HG03103 (cell line): ENCODE data around the gene MT1B.
"Not testable (repeated sequence)": the region's sequence is repeated elsewhere in the genome, so short reads cannot be mapped to it uniquely, and the experiment has no call there.

Source experiments
- ATAC-seq: cut with Tn5 transposase; IDR thresholded peaks from one replicate; pipeline ENCODE4 v1.9.1; 2021; ENCODE audit warnings: low read depth; ENCODE audit not compliant: unreplicated experiment

MT1B gene

GRCh38 chr16:56665286-56666261 lies 13.9 kb downstream of the MT1B start:
- ATAC-seq, result not testable (repeated sequence)

GRCh38 chr16:56667581-56668571 lies 16.2 kb downstream of the MT1B start, which contains the start of gene MT1G:
Gene MT1G, minus strand, starts transcription at chr16:56668065. Its CDS starts 72 bp downstream, at chr16:56667993.
- ATAC-seq, result no peak

- no peak for ATAC-seq
Measured at GRCh38 chr16:56669005-56669839, 17.5 kb downstream of the MT1B start, which contains the start of gene MT1H. Gene MT1H, plus strand, starts transcription at chr16:56669814. Its CDS starts 71 bp downstream, at chr16:56669885.

- no peak for ATAC-seq
Measured at GRCh38 chr16:56669840-56670619, 18.3 kb downstream of the MT1B start.

DNA sequence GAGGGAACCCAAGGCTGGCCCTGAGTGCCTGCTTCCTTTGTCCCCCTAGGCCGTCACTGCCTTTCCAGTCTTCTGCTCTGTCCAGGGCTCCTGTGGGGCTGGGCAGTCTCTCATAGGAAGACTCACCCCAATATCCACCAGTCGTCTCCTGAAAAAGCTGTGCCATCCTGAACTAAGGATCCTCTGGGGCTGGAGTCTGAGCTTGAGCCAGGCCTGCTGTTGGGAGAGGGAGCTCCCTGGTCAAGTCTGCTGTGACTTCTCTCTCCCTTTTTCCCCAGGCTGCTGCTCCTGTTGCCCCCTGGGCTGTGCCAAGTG lies 18.9 kb downstream of the MT1B start:
- ATAC-seq, result no peak

DNA sequence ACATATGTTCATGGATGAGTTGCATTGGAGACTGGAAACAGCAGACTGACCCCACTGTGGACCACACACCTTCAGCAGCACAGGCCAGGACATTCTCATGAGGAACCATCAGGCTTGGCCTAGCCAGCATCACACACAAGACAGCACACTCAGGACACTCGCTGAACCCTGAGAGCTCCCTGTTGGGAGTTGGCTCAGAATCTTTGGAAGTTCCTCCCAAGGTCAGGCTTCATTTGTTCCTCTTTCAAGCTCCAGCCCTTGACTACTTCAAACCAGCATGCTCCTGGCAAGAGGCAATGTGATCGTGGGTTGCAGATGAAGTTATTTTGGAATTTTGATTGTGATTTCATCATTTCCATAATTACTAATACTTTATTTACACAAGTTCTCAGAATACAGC lies 20.0 kb downstream of the MT1B start:
- ATAC-seq, result not testable (repeated sequence)

DNA sequence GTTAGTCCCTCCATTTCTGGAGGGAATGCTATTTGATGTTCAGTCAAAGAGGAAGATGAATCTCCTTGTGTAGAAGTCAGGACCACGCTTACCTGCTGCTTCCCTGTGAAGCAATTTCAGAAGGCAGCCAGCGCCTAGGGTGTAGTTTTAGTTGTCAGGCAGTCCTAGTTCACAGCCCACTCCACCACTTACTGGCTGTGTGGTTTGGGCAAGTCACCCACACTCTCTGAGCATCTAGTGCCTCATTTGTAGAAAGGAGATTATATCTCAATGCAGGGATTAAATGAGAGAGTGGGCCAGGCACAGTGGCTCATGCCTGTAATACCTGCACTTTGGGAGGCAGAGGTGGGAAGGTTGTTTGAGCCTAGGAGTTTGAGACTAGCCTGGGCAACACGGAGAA lies 20.5 kb downstream of the MT1B start:
- not testable (repeated sequence) for ATAC-seq

GRCh38 chr16:56672761-56673536 lies 21.3 kb downstream of the MT1B start:
- no peak for ATAC-seq

- ATAC-seq, result no peak
Measured at GRCh38 chr16:56673921-56674320, 22.2 kb downstream of the MT1B start.

DNA sequence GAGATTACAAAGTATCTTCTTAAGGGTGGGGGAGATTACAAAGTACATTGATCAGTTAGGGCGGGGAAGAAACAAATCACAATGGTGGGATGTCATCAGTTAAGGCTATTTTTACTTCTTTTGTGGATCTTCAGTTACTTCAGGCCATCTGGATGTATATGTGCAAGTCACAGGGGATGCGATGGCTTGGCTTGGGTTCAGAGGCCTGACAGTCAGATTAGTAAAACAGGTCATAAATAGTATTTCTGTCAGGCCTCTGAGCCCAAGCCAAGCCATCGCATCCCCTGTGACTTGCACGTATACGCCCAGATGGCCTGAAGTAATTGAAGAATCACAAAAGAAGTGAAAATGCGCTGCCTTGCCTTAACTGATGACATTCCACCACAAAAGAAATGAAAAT lies 22.9 kb downstream of the MT1B start:
- not testable (repeated sequence) for ATAC-seq

GRCh38 chr16:56675685-56676210 lies 24.1 kb downstream of the MT1B start:
- no peak for ATAC-seq

DNA sequence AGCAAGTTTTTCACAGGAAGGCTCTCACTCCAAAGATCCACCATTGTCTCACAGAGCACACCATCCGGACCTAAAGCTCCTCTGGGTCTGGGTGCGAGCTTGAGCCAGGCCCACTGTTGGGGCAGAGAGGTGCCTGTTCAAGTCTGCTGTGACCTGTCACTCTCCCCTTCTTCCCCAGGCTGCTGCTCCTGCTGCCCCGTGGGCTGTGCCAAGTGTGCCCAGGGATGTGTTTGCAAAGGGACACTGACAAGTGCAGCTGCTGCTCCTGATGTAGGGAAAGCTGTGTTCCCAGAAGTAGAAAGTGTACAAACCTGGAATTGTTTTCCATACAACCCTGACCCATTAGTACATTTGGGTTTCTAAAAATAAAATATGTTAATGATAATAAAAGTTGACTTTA lies 25.8 kb downstream of the MT1B start:
- ATAC-seq, result no peak

DNA sequence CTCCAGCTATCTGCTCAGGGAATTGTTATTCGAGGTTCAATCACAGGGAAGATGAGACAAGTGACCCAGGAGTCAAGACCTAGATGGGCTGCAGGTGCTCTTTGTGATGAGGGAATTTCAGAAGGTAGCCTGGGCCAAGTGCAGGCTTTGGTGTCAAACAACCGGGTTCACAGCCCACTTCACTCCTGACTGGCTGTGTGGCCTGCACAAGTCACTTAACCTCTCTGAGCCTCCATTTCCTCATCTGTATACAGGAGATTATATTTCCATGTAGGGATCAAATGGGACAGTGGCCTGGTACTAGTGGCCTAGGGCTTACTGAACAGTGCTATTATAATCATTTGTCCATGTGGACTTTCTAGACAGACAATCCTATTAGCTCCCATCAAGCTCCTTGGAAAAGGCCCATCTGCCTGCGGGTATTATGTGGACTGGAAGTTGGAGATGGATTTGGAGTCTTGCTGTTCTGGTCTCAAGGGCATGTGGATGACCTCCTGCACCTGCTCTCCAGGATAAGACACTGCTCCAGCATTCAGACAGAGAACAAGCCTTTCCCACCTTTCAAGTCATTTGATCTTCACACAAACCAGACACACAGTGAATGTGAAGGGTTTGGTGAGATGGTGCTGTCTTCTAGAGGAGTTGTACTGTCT lies 27.5 kb downstream of the MT1B start:
- no peak for ATAC-seq

GRCh38 chr16:56679818-56680217 lies 28.1 kb downstream of the MT1B start:
- no peak for ATAC-seq

DNA sequence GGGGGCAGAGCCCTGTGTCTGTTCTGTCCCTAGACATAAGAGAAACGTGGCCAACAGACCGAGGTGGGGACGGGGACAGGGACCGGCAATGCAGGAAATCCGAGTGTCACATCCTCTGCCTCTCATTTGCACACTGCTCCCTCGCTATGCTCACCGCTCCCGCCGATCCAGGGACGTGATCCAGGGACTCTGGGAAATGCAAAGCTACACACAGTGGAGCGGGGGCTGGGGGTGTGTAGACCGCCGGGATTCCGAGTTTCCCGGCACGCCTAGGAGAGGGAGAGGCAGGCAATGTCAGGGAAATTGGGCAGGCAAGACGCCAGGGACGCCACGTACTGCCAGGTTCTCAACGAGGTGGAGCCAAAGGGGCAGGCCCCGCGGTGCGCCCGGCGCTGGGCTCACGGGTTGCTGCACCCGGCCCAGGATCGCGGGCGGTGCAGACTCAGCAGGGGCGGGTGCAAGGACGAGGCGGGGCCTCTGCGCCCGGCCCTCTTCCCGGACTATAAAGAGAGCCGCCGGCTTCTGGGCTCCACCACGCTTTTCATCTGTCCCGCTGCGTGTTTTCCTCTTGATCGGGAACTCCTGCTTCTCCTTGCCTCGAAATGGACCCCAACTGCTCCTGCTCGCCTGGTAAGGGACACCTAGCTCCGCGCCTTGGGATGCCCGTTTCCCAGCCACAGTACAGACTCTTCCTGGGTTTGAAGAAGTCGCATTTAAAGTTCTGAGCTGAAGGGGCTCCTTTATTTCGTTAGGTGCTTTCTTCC lies 30.4 kb downstream of the MT1B start, which contains the start of gene MT1X:
Gene MT1X, plus strand, starts transcription at position 532 of the 764 bp plus-strand sequence. Its CDS starts 71 bp downstream, at position 603.
- ATAC-seq, result peak; percentile 96

DNA sequence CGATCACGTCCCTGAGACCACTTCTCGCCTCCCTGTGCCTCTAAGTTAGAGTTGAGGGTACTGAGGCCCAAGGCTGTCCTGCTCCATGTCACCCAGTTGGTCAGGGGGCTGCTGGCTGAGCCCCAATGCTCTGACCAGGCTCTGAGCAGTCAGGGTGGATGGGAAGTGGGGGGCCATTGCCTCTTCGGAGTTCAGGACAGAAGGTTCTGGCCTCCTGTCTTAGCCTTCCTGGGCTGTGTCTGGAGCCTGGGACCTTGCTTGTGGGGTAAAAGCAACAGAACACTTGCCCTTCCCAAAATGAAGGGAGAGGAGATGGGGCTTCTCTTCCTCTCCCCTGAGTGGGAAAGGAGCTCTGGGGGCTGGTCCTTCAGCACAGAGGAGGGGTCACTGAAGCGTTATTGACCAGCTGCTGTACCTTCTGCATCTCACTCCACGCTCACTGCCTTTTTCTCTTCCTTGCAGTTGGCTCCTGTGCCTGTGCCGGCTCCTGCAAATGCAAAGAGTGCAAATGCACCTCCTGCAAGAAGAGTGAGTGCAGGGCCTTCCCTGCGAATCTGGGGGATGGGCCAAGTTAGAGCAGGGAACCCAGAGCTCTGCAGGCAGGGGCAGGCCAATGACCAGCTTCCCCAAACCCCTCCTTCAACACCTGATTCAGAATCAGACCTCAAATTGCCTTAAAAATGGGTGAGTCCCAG lies 31.2 kb downstream of the MT1B start:
- ATAC-seq, result no peak
